Measurements from ENCODE around the gene SHB. TPM values are rescaled to one million over a fixed set of nuclear protein-coding genes. Genes with fewer than 3 reads are reported as not detected.

The SHB gene
- total and polyA plus RNA-seq, 10 donors = 1.2 to 20.5 (median 7.1) TPM

DNA sequence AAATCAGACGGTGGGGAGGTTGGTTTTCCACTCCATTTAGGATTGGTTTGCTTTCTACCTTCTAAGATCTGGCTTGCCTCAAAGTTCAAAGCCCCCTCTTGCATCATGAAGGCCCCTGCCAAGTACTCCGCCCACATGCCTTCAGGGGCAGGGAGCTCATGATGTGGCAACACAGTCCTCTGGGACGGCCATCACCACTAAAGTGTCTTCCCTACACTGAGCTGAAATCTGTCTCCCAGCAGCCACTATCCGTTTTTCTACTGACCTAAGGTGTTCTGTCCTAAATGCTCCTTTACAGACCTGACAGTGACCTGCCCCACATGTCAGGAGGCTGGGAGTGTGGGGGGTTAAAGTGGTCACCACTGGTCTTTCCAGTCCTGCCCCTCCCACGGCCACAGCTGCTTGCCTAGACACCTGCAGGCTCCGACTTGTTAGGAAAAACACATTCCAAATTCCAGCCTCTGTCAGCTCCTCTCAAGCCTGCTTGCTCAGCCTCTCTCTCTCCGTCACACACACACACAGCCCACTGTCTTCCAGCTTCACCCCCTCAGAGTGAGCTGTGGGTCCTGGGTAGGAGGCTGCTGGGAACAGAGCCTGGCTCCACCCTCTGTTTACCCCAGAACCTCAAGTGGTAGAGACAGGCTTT, 44.9 kb downstream of the SHB start:
- H3K9me3 ChIP-seq = no peaks in the 10 kb centered on the region
- H3K4me3 ChIP-seq = no peak overlapping the region
- peaks cover 0 to 50% (median 24%) of the 10 kb centered on the region in 6 donors for H3K4me1 ChIP-seq
- TF ChIP-seq POLR2A (IDR thresholded peaks at IDR 0.05) = no peak
- peak in 1 of 3 donors; percentile 13 for TF ChIP-seq POLR2AphosphoS5 (IDR thresholded peaks at IDR 0.05)
- intact Hi-C loops (cut with DNase I; ENCODE audit: low total_unique reads) = no loop called here
- 47 to 62% (median 61%) methylated on average over 7 of the region's 7 CpGs for WGBS, 5 donors
- no peak for DNase-seq
- no peaks in the 10 kb centered on the region for H3K36me3 ChIP-seq
- H3K27ac ChIP-seq = no peak overlapping the region
- H3K27me3 ChIP-seq (replicated peaks in 1 of 7) = no peaks in the 10 kb centered on the region

DNA sequence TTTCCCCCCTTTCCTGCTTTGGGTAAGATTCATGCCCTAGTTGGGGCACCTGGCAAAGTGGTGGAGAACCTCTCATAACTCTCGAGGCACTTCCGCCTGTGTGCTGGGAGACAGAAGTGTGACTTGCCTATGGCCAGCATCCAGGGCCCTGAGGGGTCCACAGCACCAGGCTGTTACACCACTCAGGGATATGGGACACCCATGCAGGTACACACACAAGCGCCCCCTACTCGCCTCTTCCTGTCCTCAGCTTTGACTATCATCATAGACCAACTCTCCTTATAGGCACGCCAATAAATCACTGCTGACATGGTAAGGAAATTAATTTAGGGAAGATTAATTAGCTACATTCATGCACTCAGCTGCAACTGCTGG, 45.4 kb downstream of the SHB start:
- Histone ChIP-seq H3K27me3 (replicated peaks in 1 of 7) (no peaks in the 10 kb centered on the region), H3K4me3 (no peak overlapping the region), H3K27ac (no peak overlapping the region), H3K36me3 (no peaks in the 10 kb centered on the region), H3K9me3 (no peaks in the 10 kb centered on the region), H3K4me1 (peaks cover 0 to 51% (median 24%) of the 10 kb centered on the region in 6 donors)
- TF ChIP-seq POLR2AphosphoS5 (IDR thresholded peaks at IDR 0.05) = no peak
- TF ChIP-seq POLR2A (IDR thresholded peaks at IDR 0.05) = no peak
- TF ChIP-seq, protein P1, sequence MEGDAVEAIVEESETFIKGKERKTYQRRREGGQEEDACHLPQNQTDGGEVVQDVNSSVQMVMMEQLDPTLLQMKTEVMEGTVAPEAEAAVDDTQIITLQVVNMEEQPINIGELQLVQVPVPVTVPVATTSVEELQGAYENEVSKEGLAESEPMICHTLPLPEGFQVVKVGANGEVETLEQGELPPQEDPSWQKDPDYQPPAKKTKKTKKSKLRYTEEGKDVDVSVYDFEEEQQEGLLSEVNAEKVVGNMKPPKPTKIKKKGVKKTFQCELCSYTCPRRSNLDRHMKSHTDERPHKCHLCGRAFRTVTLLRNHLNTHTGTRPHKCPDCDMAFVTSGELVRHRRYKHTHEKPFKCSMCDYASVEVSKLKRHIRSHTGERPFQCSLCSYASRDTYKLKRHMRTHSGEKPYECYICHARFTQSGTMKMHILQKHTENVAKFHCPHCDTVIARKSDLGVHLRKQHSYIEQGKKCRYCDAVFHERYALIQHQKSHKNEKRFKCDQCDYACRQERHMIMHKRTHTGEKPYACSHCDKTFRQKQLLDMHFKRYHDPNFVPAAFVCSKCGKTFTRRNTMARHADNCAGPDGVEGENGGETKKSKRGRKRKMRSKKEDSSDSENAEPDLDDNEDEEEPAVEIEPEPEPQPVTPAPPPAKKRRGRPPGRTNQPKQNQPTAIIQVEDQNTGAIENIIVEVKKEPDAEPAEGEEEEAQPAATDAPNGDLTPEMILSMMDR (IDR thresholded peaks at IDR 0.05 in 8 of 11, conservative IDR thresholded peaks at IDR 0.05 in 3 of 11) = no peak
- intact Hi-C loops (cut with DNase I; ENCODE audit: low total_unique reads) = no loop called here
- 77 to 95% (median 87%) methylated on average over 5 of the region's 5 CpGs for WGBS, 5 donors
- no peak for DNase-seq

DNA sequence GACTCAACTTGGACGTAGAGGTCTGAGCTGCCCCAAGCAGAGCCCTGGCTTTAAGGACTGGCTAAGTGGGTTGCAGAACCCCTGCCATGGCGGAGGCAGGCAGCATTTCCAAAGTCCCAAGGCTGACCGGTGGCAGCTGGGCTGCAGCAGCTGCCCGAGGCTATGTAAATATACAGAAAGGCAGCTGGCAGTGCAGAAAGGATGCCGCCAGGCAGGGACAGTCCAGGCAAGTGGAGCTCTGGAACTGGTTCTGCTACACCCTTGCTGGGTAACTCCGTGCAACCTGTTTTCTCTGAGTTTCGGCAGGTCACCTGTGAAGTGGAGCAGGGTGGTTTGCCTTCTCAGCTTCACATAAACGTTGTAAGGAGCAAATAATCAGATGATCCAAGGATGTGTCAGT, 46.0 kb downstream of the SHB start:
- 71 to 94% (median 76%) methylated on average over 5 to 8 of the region's 8 CpGs for WGBS, 5 donors
- no peak for DNase-seq
- H3K27ac ChIP-seq = no peak overlapping the region

DNA sequence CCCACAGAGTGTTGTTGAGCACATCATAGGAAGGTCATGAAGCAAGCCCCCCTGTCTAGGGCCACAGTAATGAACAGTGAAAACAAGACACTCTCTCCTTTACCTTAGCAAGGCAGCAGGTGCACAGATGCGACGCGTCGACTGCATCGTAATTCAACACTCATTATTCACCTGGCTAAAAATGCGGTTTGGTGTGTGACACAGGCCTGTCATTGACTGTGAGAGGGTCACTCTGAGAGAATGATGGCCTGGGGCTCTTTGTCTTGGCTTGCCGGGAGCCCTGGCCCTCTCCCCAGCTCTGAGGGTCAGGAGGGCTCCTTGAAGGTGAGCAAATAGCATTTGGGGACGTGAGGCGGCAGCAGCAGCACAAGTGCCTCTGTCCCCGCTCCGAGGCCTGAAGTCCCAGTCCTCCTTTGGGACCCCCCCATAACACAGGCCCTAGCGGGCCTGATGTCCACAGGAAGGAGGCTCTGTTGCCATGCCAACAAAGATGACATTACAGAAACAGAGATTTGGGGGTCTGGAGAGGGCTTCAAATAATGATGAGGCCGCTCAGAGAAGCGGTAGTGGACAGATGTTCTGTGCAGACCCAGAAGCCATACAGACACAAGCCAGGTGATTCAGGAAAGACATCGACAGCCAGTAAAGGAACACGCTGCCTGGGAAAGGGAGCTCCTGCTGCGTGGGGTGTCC, 46.7 kb downstream of the SHB start:
- DNase-seq = no peak
- intact Hi-C loops (cut with DNase I; ENCODE audit: low total_unique reads) = no loop called here
- TF ChIP-seq POLR2AphosphoS5 (IDR thresholded peaks at IDR 0.05) = no peak
- TF ChIP-seq, protein P1 (IDR thresholded peaks at IDR 0.05 in 8 of 11, conservative IDR thresholded peaks at IDR 0.05 in 3 of 11) = no peak
- no peak for TF ChIP-seq POLR2A (IDR thresholded peaks at IDR 0.05)
- H3K9me3 ChIP-seq = no peaks in the 10 kb centered on the region
- WGBS, 5 donors = 90 to 96% (median 93%) methylated on average over 15 to 17 of the region's 17 CpGs
- H3K4me3 ChIP-seq = no peak overlapping the region
- no peak overlapping the region for H3K27ac ChIP-seq
- H3K27me3 ChIP-seq (replicated peaks in 1 of 7) = no peaks in the 10 kb centered on the region
- no peaks in the 10 kb centered on the region for H3K36me3 ChIP-seq
- H3K4me1 ChIP-seq = peaks cover 0 to 52% (median 24%) of the 10 kb centered on the region in 6 donors

More for the DNA sequence above, 46.0 kb downstream of the SHB start:
- Histone ChIP-seq H3K36me3 (no peaks in the 10 kb centered on the region), H3K9me3 (no peaks in the 10 kb centered on the region), H3K4me3 (no peak overlapping the region), H3K4me1 (peaks cover 0 to 52% (median 24%) of the 10 kb centered on the region in 6 donors), H3K27me3 (replicated peaks in 1 of 7) (no peaks in the 10 kb centered on the region)
- intact Hi-C loops (cut with DNase I; ENCODE audit: low total_unique reads) = no loop called here
- TF ChIP-seq POLR2A (IDR thresholded peaks at IDR 0.05) = no peak
- no peak for TF ChIP-seq POLR2AphosphoS5 (IDR thresholded peaks at IDR 0.05)
- TF ChIP-seq, protein P1 (IDR thresholded peaks at IDR 0.05 in 8 of 11, conservative IDR thresholded peaks at IDR 0.05 in 3 of 11) = no peak
